ENCODE measurements around the gene ADGRG7.
"Not testable (repeated sequence)": the region's sequence is repeated elsewhere in the genome, so short reads cannot be mapped to it uniquely, and the experiment has no call there.

The ADGRG7 gene

GRCh38 chr3:100665230-100665629 is 55.8 kb downstream of the ADGRG7 start:
- no peak for TF ChIP-seq CTCF (IDR thresholded peaks at IDR 0.05; ENCODE audit: extremely low read depth, insufficient read depth, missing control alignments)
- in situ Hi-C loops (cut with MboI; ENCODE audit: low pct_unique_long_range_greater_than_20kb, low sequenced_read_pairs, unreplicated experiment): no loop called here
- no peak for DNase-seq (ENCODE audit: low spot score)

- in situ Hi-C loops (cut with MboI; ENCODE audit: low pct_unique_long_range_greater_than_20kb, low sequenced_read_pairs, unreplicated experiment); DNase-seq (ENCODE audit: low spot score): not testable (repeated sequence)
Measured at GRCh38 chr3:100666699-100667098, 57.3 kb downstream of the ADGRG7 start.

DNA sequence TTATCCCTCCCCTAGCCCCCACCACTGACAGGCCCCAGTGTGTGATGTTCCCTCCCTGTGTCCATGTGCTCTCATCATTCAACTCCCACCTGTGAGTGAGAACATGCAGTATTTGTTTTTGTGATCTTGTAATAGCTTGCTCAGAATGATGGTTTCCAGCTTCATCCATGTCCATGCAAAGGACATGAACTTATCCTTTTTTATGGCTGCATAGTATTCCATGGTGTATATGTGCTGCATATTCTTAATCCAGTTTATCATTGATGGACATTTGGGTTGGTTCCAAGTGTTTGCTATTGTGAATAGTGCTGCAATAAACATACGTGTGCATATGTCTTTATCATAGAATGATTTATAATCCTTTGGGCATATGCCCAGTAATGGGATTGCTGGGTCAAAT is 57.9 kb downstream of the ADGRG7 start:
- in situ Hi-C loops (cut with MboI; ENCODE audit: low pct_unique_long_range_greater_than_20kb, low sequenced_read_pairs, unreplicated experiment); DNase-seq (ENCODE audit: low spot score): not testable (repeated sequence)

GRCh38 chr3:100670995-100671394 is 61.6 kb downstream of the ADGRG7 start:
- DNase-seq (ENCODE audit: low spot score); in situ Hi-C loops (cut with MboI; ENCODE audit: low pct_unique_long_range_greater_than_20kb, low sequenced_read_pairs, unreplicated experiment): not testable (repeated sequence)

GRCh38 chr3:100681496-100681895 is 72.1 kb downstream of the ADGRG7 start:
- in situ Hi-C loops (cut with MboI; ENCODE audit: low pct_unique_long_range_greater_than_20kb, low sequenced_read_pairs, unreplicated experiment): no loop called here
- DNase-seq (ENCODE audit: low spot score): no peak
- TF ChIP-seq CTCF (IDR thresholded peaks at IDR 0.05; ENCODE audit: extremely low read depth, insufficient read depth, missing control alignments): no peak

DNA sequence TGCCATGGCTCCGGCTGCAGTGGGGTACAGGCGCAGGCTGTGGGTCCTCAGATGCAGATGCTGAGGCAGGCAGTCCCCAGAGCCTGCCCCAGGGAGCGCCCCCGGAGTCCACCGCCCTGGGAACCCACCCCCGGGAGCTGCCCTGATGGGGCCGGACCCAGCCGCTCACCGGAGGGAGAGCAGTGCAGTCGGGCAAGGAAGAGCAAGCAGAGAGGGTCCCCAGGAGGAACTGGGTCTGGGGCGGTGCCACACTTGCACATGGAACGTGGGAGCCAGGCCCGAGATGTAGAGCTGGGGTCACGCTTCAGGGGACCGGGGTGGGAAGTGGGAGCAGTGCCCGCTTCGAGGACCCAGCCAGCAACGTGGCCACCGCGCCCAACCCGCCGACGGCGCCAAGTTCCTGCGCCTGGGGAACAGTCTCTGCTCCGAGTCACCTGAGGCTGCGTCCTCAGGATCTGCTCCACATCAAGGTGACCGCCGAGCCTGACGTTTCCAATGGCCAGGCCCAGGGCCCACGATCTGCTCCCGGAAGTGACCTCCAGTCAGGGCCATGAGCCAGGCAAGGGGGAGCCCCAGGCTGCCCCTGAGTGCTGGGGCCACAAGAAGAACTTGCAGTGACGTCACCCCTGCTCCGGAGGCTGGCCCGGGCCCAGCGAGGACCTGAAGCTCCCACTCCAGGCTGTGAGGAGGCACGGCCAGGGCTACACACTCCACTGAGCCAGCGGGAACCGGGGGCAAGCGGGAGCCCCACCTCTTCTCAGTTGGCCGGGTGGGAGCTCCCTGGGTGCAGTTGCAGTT is 72.9 kb downstream of the ADGRG7 start:
- TF ChIP-seq CTCF (IDR thresholded peaks at IDR 0.05; ENCODE audit: extremely low read depth, insufficient read depth, missing control alignments): no peak
- in situ Hi-C loops (cut with MboI; ENCODE audit: low pct_unique_long_range_greater_than_20kb, low sequenced_read_pairs, unreplicated experiment): no loop called here
- no peak for DNase-seq (ENCODE audit: low spot score)

DNA sequence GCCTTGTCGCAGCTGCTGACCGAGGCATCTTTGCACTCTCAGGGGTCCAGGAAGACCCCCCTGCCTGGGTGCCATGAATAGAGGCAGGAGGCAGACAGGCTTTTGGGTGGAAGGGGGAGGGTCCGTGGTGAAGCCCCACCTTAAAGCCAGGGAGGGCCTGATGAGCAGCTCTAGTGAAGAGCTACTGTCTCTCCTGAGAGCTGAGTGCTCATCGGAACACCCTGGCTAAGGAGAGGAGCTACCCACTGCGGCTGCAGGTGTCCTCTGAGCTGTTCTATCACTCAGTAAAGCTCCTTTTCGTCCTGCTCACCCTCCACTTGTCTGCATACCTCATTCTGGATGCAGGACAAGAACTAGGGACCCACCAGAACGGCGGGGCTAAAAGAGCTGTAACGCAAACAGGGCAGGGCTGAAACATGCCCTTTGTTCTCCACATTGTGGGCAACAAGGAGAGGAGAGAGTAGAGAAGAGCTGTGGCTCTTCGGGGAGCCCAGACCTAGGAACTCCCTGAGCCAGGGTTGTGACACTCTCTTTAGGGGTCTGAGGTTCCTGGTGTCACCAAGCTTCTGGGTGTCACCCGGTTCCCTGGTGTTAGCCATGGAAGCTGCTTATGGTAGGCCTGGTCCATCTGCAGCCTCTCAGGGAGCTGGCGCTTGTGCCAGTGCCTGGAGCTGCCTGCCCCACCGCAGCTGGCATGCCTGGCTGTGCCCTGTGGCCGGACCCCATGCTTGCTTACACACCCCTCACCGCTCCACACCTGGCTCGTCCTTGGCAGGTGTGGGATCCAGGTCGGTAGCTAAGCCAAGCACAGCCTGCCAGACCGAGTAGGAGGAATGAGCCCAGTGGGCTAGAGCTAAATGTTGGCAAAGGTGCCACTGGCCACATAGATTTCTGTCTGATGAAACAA is 73.7 kb downstream of the ADGRG7 start:
- no peak for DNase-seq (ENCODE audit: low spot score)
- TF ChIP-seq CTCF (IDR thresholded peaks at IDR 0.05; ENCODE audit: extremely low read depth, insufficient read depth, missing control alignments): no peak
- in situ Hi-C loops (cut with MboI; ENCODE audit: low pct_unique_long_range_greater_than_20kb, low sequenced_read_pairs, unreplicated experiment): no loop called here

- DNase-seq (ENCODE audit: low spot score): no peak
- no peak for TF ChIP-seq CTCF (IDR thresholded peaks at IDR 0.05; ENCODE audit: extremely low read depth, insufficient read depth, missing control alignments)
- in situ Hi-C loops (cut with MboI; ENCODE audit: low pct_unique_long_range_greater_than_20kb, low sequenced_read_pairs, unreplicated experiment): no loop called here
Measured at GRCh38 chr3:100693225-100693624, 83.8 kb downstream of the ADGRG7 start.
